ENCODE results near the gene TRMT61B. TPM values are rescaled to one million over a fixed set of nuclear protein-coding genes. Genes with fewer than 3 reads are reported as not detected.

TRMT61B gene
- total and polyA plus RNA-seq, 2 of the 13 experiments (the other 11 are each of a cell fraction or from before 2014, with no cell fraction given), result 19.7 to 23.5 TPM

DNA sequence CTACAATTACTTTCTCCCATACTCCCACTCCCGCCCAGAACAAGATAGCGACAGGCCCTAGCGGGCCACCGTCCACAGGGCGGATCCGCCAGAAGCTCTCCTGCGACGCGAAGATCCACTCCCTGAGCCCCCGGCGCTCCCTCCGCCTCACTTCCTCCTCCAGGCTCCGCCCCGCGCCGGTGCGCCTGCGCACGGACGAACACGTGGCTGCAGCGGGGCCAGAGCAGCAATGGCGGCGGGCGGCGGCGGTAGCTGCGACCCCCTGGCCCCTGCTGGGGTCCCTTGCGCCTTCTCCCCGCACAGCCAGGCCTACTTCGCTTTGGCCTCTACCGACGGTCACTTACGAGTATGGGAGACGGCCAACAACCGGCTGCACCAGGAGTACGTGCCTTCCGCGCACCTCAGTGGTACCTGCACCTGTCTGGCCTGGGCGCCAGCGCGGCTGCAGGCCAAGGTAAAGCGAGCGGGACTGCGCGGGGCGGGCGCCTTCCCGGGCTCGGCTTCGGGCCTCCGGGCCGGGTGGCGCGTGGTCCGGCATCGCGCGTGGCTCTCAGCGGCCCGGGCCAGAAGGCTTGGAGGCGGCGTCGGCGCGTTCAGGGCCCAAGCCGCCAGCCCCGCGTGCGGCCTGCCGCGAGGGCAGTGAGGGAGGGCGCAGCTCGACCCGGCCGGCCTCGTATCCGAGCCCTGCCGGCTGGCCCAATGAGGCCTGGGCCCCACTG lies 24.5 kb upstream of the TRMT61B start, which contains the start of gene WDR43 (continued):
- TF ChIP-seq, protein P1, sequence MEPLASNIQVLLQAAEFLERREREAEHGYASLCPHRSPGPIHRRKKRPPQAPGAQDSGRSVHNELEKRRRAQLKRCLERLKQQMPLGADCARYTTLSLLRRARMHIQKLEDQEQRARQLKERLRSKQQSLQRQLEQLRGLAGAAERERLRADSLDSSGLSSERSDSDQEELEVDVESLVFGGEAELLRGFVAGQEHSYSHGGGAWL (CRISPR knock-in tag; IDR thresholded peaks at IDR 0.05), result peak; percentile 99
- TF ChIP-seq HNRNPL (IDR thresholded peaks at IDR 0.05; ENCODE audit: low read depth, low read length) (no peak), TEAD2 (CRISPR knock-in tag; IDR thresholded peaks at IDR 0.05) (no peak), NR2F6 (IDR thresholded peaks at IDR 0.05) (no peak), NR2F6 (CRISPR knock-in tag; IDR thresholded peaks at IDR 0.05) (peak; percentile 66), ZNF282 (IDR thresholded peaks at IDR 0.05; ENCODE audit: partially characterized antibody) (no peak), ZNF296 (CRISPR knock-in tag; conservative IDR thresholded peaks at IDR 0.05) (0 out of 2 replicates have a peak, but pooled peaks have one; percentile 31), TOPORS (CRISPR knock-in tag; IDR thresholded peaks at IDR 0.05) (peak; percentile 93), ZSCAN21 (CRISPR knock-in tag; IDR thresholded peaks at IDR 0.05; ENCODE audit: borderline replicate concordance) (peak; percentile 83; the same call in 1 of the 2 replicates), NRL (CRISPR knock-in tag; IDR thresholded peaks at IDR 0.05; ENCODE audit: borderline replicate concordance) (peak; percentile 83; the same call in 1 of the 2 replicates), ZNF720 (CRISPR knock-in tag; IDR thresholded peaks at IDR 0.05) (peak; percentile 81; the same call in 1 of the 2 replicates), ZFP90 (CRISPR knock-in tag; IDR thresholded peaks at IDR 0.05; ENCODE audit: borderline replicate concordance) (no peak; the same call in 1 of the 2 replicates), PHF5A (CRISPR knock-in tag; IDR thresholded peaks at IDR 0.05; ENCODE audit: low read depth, unreplicated experiment) (peak; percentile 22), SMAD1 (CRISPR knock-in tag; IDR thresholded peaks at IDR 0.05; ENCODE audit: borderline replicate concordance, low read depth) (peak; percentile 89; the same call in 1 of the 2 replicates)
- TF ChIP-seq, protein P2, sequence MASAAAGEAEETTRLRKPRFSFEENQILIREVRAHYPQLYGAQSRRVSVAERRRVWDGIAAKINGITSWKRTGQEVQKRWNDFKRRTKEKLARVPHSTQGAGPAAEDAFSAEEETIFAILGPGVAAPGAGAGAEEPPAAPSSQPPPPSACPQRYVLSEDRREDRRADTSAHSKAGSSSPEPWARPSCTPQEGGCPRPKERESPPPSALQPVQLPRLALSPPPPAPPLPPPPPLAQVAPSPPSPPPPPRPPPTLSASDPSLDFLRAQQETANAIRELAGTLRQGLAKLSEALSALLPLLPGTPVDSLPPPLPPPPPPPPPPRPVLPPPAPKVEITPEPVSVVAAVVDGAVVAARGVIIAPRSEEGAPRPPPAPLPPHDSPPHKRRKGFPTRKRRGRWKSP (CRISPR knock-in tag; IDR thresholded peaks at IDR 0.05), result no peak
- TF ChIP-seq, protein P3, sequence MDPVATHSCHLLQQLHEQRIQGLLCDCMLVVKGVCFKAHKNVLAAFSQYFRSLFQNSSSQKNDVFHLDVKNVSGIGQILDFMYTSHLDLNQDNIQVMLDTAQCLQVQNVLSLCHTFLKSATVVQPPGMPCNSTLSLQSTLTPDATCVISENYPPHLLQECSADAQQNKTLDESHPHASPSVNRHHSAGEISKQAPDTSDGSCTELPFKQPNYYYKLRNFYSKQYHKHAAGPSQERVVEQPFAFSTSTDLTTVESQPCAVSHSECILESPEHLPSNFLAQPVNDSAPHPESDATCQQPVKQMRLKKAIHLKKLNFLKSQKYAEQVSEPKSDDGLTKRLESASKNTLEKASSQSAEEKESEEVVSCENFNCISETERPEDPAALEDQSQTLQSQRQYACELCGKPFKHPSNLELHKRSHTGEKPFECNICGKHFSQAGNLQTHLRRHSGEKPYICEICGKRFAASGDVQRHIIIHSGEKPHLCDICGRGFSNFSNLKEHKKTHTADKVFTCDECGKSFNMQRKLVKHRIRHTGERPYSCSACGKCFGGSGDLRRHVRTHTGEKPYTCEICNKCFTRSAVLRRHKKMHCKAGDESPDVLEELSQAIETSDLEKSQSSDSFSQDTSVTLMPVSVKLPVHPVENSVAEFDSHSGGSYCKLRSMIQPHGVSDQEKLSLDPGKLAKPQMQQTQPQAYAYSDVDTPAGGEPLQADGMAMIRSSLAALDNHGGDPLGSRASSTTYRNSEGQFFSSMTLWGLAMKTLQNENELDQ (CRISPR knock-in tag; IDR thresholded peaks at IDR 0.05; ENCODE audit: borderline replicate concordance), result peak; percentile 81; the same call in 1 of the 2 replicates
- TF ChIP-seq, protein P4, sequence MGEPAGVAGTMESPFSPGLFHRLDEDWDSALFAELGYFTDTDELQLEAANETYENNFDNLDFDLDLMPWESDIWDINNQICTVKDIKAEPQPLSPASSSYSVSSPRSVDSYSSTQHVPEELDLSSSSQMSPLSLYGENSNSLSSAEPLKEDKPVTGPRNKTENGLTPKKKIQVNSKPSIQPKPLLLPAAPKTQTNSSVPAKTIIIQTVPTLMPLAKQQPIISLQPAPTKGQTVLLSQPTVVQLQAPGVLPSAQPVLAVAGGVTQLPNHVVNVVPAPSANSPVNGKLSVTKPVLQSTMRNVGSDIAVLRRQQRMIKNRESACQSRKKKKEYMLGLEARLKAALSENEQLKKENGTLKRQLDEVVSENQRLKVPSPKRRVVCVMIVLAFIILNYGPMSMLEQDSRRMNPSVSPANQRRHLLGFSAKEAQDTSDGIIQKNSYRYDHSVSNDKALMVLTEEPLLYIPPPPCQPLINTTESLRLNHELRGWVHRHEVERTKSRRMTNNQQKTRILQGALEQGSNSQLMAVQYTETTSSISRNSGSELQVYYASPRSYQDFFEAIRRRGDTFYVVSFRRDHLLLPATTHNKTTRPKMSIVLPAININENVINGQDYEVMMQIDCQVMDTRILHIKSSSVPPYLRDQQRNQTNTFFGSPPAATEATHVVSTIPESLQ (CRISPR knock-in tag; conservative IDR thresholded peaks at IDR 0.05), result peak; percentile 73
- TF ChIP-seq, protein P5, sequence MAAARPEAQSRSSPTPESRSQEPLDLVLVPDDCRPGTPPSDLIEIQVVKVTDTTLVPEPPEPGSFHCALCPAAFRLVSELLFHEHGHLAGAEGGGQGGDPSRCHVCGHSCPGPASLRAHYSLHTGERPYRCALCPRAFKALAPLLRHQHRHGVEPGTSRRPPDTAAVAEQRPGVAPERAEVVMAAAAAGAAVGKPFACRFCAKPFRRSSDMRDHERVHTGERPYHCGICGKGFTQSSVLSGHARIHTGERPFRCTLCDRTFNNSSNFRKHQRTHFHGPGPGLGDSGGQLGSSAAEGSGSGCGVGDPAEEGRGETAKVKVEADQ (CRISPR knock-in tag; IDR thresholded peaks at IDR 0.05; ENCODE audit: borderline replicate concordance), result peak; percentile 61; the same call in 1 of the 2 replicates
- TF ChIP-seq, protein P6, sequence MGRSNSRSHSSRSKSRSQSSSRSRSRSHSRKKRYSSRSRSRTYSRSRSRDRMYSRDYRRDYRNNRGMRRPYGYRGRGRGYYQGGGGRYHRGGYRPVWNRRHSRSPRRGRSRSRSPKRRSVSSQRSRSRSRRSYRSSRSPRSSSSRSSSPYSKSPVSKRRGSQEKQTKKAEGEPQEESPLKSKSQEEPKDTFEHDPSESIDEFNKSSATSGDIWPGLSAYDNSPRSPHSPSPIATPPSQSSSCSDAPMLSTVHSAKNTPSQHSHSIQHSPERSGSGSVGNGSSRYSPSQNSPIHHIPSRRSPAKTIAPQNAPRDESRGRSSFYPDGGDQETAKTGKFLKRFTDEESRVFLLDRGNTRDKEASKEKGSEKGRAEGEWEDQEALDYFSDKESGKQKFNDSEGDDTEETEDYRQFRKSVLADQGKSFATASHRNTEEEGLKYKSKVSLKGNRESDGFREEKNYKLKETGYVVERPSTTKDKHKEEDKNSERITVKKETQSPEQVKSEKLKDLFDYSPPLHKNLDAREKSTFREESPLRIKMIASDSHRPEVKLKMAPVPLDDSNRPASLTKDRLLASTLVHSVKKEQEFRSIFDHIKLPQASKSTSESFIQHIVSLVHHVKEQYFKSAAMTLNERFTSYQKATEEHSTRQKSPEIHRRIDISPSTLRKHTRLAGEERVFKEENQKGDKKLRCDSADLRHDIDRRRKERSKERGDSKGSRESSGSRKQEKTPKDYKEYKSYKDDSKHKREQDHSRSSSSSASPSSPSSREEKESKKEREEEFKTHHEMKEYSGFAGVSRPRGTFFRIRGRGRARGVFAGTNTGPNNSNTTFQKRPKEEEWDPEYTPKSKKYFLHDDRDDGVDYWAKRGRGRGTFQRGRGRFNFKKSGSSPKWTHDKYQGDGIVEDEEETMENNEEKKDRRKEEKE (IDR thresholded peaks at IDR 0.05), result no peak
